Measurements from ENCODE around the gene AEBP1. TPM values are rescaled to one million over a fixed set of nuclear protein-coding genes. Genes with fewer than 3 reads are reported as not detected.

Gene AEBP1
- total RNA-seq, 1 experiment from 2014 or later: 49.3 TPM

DNA sequence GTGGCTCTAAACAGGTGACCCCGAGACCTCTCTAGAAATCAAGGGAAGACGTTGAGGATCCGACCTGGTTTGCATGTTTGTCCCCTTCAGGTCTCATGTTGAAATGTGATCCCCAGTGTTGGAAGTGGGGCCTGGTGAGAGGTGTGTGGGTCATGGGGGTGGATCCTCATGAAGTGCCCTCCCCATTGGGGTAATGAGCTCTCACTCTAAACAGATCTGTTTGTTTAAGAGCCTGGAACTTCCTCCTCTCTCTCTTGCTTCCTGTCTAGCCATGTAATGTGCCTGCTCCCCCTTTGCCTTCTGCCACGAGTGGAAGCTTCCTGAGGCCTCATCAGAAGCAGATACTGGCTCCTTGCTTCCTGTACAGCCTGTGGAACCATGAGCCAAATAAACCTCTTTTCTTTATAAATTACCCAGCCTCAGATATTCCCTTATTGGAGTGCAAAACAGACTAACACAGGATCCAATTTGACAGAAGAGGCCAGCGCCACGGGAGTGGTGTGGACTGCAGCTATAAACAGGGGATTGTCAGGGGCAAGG, 11.0 kb upstream of the AEBP1 start:
- Histone ChIP-seq H2BK120ac (ENCODE audit: low read depth, low read length, poor library complexity, severe bottlenecking) (no peak overlapping the region), H2BK12ac (ENCODE audit: insufficient read length, low read depth, low read length) (no peak overlapping the region), H3K4ac (ENCODE audit: low read depth, low read length) (no peak overlapping the region), H3K9me3 (ENCODE audit: control insufficient read depth, low read depth, low read length) (no peaks in the 10 kb centered on the region), H3K18ac (ENCODE audit: insufficient read length, low read depth, low read length) (no peak overlapping the region), H2AFZ (ENCODE audit: low read length) (no peak overlapping the region), H2BK5ac (ENCODE audit: insufficient read length, low read length) (no peak overlapping the region), H2BK20ac (ENCODE audit: low read depth, low read length, poor library complexity, severe bottlenecking) (no peak overlapping the region), H4K20me1 (ENCODE audit: control insufficient read depth, insufficient read depth, insufficient read length) (no peaks in the 10 kb centered on the region), H3K4me2 (ENCODE audit: insufficient read depth, insufficient read length, low read length) (no peak overlapping the region), H3K23me2 (ENCODE audit: insufficient read length, low read depth, low read length, poor library complexity, severe bottlenecking) (no peaks in the 10 kb centered on the region), H3T11ph (ENCODE audit: low read length) (no peak overlapping the region), H3K79me1 (ENCODE audit: insufficient read depth, low read depth, low read length, poor library complexity, severe bottlenecking) (no peaks in the 10 kb centered on the region), H3K4me1 (ENCODE audit: insufficient read depth, low read length) (no peaks in the 10 kb centered on the region), H3K23ac (ENCODE audit: insufficient read length, low read depth, low read length) (no peak overlapping the region), H4K8ac (replicated peaks; ENCODE audit: insufficient read length, low read depth, low read length) (no peak overlapping the region), H4K91ac (ENCODE audit: insufficient read length, low read depth, low read length) (no peak overlapping the region), H3K27me3 (ENCODE audit: insufficient read depth, low read length) (no peaks in the 10 kb centered on the region), H4K5ac (ENCODE audit: insufficient read length, low read depth, low read length) (no peak overlapping the region), H2BK15ac (ENCODE audit: low read depth, low read length) (no peak overlapping the region), H3K56ac (ENCODE audit: insufficient read length, low read depth, low read length) (no peak overlapping the region), H3K27ac (ENCODE audit: insufficient read length, low read depth, low read length) (no peak overlapping the region), H2AK5ac (ENCODE audit: insufficient read length, low read length) (no peak overlapping the region), H3K14ac (ENCODE audit: insufficient read depth, low read length) (no peak overlapping the region), H3K9ac (ENCODE audit: extremely low read depth, insufficient read length, low read length) (no peak overlapping the region), H3K79me2 (ENCODE audit: insufficient read depth, low read length) (no peaks in the 10 kb centered on the region)
- Mint-ChIP-seq H3K27ac (no peak overlapping the region), H3K4me1 (0 out of 4 replicates have a peak, but pooled peaks cover 0 to 4% of the 10 kb centered on the region in 2 experiments), H3K27me3 (ENCODE audit: low read depth) (peaks cover 33% of the 10 kb centered on the region), H3K9me3 (no peaks in the 10 kb centered on the region; a peak in 1 of 5 replicates), H3K4me3 (0 out of 5 replicates have a peak overlapping the region, but pooled peaks of 1 of the 2 experiments have one; percentile 10), H3K36me3 (ENCODE audit: insufficient read depth in 1 of 3, low read depth in 3 of 3) (no peaks in the 10 kb centered on the region)
- DNase-seq: no peak
- WGBS (ENCODE audit: extremely low coverage, insufficient read length, low lambda C conversion rate): no CpG with 5 or more reads among the region's 6 CpGs
- TF ChIP-seq, protein P1, sequence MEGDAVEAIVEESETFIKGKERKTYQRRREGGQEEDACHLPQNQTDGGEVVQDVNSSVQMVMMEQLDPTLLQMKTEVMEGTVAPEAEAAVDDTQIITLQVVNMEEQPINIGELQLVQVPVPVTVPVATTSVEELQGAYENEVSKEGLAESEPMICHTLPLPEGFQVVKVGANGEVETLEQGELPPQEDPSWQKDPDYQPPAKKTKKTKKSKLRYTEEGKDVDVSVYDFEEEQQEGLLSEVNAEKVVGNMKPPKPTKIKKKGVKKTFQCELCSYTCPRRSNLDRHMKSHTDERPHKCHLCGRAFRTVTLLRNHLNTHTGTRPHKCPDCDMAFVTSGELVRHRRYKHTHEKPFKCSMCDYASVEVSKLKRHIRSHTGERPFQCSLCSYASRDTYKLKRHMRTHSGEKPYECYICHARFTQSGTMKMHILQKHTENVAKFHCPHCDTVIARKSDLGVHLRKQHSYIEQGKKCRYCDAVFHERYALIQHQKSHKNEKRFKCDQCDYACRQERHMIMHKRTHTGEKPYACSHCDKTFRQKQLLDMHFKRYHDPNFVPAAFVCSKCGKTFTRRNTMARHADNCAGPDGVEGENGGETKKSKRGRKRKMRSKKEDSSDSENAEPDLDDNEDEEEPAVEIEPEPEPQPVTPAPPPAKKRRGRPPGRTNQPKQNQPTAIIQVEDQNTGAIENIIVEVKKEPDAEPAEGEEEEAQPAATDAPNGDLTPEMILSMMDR (conservative IDR thresholded peaks at IDR 0.05): no peak
